DOHH2 (cell line): ENCODE results near the gene BCAR3.

ENCODE experiments used
- EZH2phosphoT487 ChIP-seq: fragments of 200-600 bp; sonication (generic); IDR thresholded peaks from 2 replicates; pipeline ENCODE4 v1.6.1; 2017; ENCODE audit warnings: borderline replicate concordance, mild to moderate bottlenecking, antibody characterized with exemption, low read length, moderate library complexity, mixed read lengths
- TF ChIP-seq, protein P1 (sequence below): fragments of 200-600 bp; sonication (generic); IDR thresholded peaks from one replicate; pipeline ENCODE4 v1.5.1; 2014; ENCODE audit warnings: antibody characterized with exemption, mild to moderate bottlenecking, low read depth, low read length; ENCODE audit not compliant: poor library complexity, severe bottlenecking

DNA sequence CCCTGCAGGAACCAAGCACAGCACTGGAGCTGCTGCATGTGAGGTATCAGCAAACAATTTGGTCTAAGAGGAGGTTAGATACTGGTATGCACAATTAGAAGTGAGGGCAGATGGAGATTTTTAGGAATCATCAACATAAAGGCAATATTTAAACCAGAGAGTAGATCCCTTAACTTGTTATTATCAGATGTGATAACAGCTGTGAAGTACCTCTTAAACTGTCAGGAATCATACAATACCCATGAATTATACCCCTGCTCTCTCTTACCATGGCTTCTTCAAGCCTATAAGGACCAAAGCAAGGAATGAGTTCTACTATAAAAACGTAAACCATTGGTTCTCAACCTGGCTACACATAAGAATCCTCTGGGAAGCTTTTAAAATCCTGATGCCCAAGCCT lies 3.9 kb downstream of the BCAR3 start:
- TF ChIP-seq, protein P1, sequence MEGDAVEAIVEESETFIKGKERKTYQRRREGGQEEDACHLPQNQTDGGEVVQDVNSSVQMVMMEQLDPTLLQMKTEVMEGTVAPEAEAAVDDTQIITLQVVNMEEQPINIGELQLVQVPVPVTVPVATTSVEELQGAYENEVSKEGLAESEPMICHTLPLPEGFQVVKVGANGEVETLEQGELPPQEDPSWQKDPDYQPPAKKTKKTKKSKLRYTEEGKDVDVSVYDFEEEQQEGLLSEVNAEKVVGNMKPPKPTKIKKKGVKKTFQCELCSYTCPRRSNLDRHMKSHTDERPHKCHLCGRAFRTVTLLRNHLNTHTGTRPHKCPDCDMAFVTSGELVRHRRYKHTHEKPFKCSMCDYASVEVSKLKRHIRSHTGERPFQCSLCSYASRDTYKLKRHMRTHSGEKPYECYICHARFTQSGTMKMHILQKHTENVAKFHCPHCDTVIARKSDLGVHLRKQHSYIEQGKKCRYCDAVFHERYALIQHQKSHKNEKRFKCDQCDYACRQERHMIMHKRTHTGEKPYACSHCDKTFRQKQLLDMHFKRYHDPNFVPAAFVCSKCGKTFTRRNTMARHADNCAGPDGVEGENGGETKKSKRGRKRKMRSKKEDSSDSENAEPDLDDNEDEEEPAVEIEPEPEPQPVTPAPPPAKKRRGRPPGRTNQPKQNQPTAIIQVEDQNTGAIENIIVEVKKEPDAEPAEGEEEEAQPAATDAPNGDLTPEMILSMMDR: no peak
- TF ChIP-seq EZH2phosphoT487: no peak
